ENCODE results near the gene ANKRD34A. TPM values are rescaled to one million over a fixed set of nuclear protein-coding genes. Genes with fewer than 3 reads are reported as not detected.
"Not testable (repeated sequence)": the region's sequence is repeated elsewhere in the genome, so short reads cannot be mapped to it uniquely, and the experiment has no call there.

ANKRD34A gene
- total RNA-seq, 1 experiment from 2014 or later: 2.8 TPM

- Histone ChIP-seq H3K4me1 (ENCODE audit: insufficient read depth, low read length) (peaks cover 13% of the 10 kb centered on the region), H3K4me3 (ENCODE audit: low read length) (peak overlapping the region; percentile 75), H2AFZ (ENCODE audit: low read length) (no peak overlapping the region), H3K4me2 (ENCODE audit: low read length) (peak overlapping the region; percentile 94), H3K27ac (ENCODE audit: low read length) (peak overlapping the region; percentile 83), H3K36me3 (ENCODE audit: low read depth, low read length) (peaks cover 16% of the 10 kb centered on the region), H3K9ac (ENCODE audit: low read length) (peak overlapping the region; percentile 97), H3K79me2 (ENCODE audit: low read length) (peaks cover 23% of the 10 kb centered on the region), H4K20me1 (ENCODE audit: low read length) (peaks cover 7% of the 10 kb centered on the region; the same call in 1 of the 2 replicates), H3K9me2 (replicated peaks; ENCODE audit: low read length) (no peaks in the 10 kb centered on the region), H3K27me3 (ENCODE audit: low read length) (no peaks in the 10 kb centered on the region), H3F3A (ENCODE audit: low read length, unreplicated experiment) (peaks cover 5% of the 10 kb centered on the region), H3K9me3 (ENCODE audit: low read length) (no peaks in the 10 kb centered on the region)
- ChIA-PET CTCF (interaction anchor here (1.0 to 1.4 kb wide), 2 partner anchors 31 to 35 kb away, joined by 6 to 8 read pairs; partner anchors contain the start of gene LIX1L), POLR2A (ENCODE audit: unreplicated experiment) (interaction anchor here (0.5 to 1.1 kb wide), 5 partner anchors 31 to 41 kb away, joined by 3 to 12 read pairs (median 5); partner anchors contain the start of genes ANKRD34A, ANKRD35, LIX1L and POLR3GL)
- TF ChIP-seq EZH2phosphoT487 (IDR thresholded peaks at IDR 0.05; ENCODE audit: borderline replicate concordance, low read length) (no peak), CTCF (conservative IDR thresholded peaks at IDR 0.05; ENCODE audit: low read depth, low read length) (no peak), EZH2 (IDR thresholded peaks at IDR 0.05; ENCODE audit: low read length, unreplicated experiment) (no peak)
- DNase-seq (no peak), ATAC-seq (peak; percentile 7)
- intact Hi-C loops (cut with micrococcal nuclease): loop anchor here (1.0 to 2.0 kb wide), 5 partner anchors 7 to 87 kb away; partner anchors contain the start of gene PIAS3
- TSS peak; percentile 74 for BruUV-seq (replicated peaks)
Observed at GRCh38 chr1:145926686-145927062, 37.7 kb downstream of the ANKRD34A start.

DNA sequence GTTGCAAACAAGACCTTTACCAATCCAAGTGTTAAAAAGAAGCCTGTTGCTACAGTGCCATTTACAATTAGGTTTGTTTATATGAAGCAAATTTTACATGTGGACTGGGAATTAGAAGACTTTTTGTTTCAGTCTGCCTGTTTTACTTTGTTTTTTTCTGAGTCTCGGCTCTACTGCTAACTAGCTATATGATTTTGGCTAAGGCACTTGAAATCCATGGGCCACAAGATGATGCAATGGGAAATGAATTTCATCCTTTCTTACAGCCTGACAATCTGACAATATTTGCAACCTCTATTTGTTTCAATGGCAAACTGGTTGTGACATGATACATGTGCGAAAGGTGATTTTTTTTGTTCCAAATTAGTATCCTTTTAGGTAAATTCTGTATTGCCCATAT lies 42.1 kb downstream of the ANKRD34A start:
- H3K9me2 ChIP-seq (replicated peaks; ENCODE audit: low read length): no peaks in the 10 kb centered on the region
- ATAC-seq: no peak
- intact Hi-C loops (cut with micrococcal nuclease): no loop called here
- DNase-seq: no peak
- no TSS peak for BruUV-seq (replicated peaks)
- H3K4me2 ChIP-seq (ENCODE audit: low read length): no peak overlapping the region
- ChIA-PET CTCF (interaction anchor here (0.6 kb wide), 1 partner anchor 9 kb away, joined by 3 read pairs; no protein-coding TSS in a partner anchor), POLR2A (ENCODE audit: unreplicated experiment) (no interaction called here)
- no peak overlapping the region for H3K4me3 ChIP-seq (ENCODE audit: low read length)
- peaks cover 23% of the 10 kb centered on the region for H3K4me1 ChIP-seq (ENCODE audit: insufficient read depth, low read length)
- peaks cover 29% of the 10 kb centered on the region for H3K79me2 ChIP-seq (ENCODE audit: low read length)
- no peaks in the 10 kb centered on the region for H3K27me3 ChIP-seq (ENCODE audit: low read length)
- TF ChIP-seq EZH2phosphoT487 (IDR thresholded peaks at IDR 0.05; ENCODE audit: borderline replicate concordance, low read length) (no peak), EZH2 (IDR thresholded peaks at IDR 0.05; ENCODE audit: low read length, unreplicated experiment) (no peak), CTCF (conservative IDR thresholded peaks at IDR 0.05; ENCODE audit: low read depth, low read length) (no peak)
- H3K9ac ChIP-seq (ENCODE audit: low read length): no peak overlapping the region
- peaks cover 16% of the 10 kb centered on the region for H3K36me3 ChIP-seq (ENCODE audit: low read depth, low read length)
- peaks cover 18% of the 10 kb centered on the region for H3F3A ChIP-seq (ENCODE audit: low read length, unreplicated experiment)
- no peak overlapping the region for H3K27ac ChIP-seq (ENCODE audit: low read length)
- H2AFZ ChIP-seq (ENCODE audit: low read length): no peak overlapping the region
- peaks cover 7% of the 10 kb centered on the region; the same call in 1 of the 2 replicates for H4K20me1 ChIP-seq (ENCODE audit: low read length)
- no peaks in the 10 kb centered on the region for H3K9me3 ChIP-seq (ENCODE audit: low read length)

DNA sequence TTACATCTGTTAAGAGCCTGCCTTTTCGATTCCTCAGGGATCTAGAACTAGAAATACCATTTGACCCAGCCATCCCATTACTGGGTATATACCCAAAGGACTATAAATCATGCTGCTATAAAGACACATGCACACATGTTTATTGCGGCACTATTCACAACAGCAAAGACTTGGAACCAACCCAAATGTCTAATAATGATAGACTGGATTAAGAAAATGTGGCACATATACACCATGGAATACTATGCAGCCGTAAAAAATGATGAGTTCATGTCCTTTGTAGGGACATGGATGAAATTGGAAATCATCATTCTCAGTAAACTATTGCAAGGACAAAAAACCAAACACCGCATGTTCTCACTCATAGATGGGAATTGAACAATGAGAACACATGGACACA lies 44.1 kb downstream of the ANKRD34A start:
- intact Hi-C loops (cut with micrococcal nuclease); H3K9me3 ChIP-seq (ENCODE audit: low read length); H4K20me1 ChIP-seq (ENCODE audit: low read length); ATAC-seq; BruUV-seq (replicated peaks); DNase-seq; H3K36me3 ChIP-seq (ENCODE audit: low read depth, low read length); H2AFZ ChIP-seq (ENCODE audit: low read length); POLR2A ChIA-PET (ENCODE audit: unreplicated experiment); CTCF ChIA-PET; H3K9me2 ChIP-seq (replicated peaks; ENCODE audit: low read length); H3K27ac ChIP-seq (ENCODE audit: low read length); H3K9ac ChIP-seq (ENCODE audit: low read length); H3K27me3 ChIP-seq (ENCODE audit: low read length): not testable (repeated sequence)
- Histone ChIP-seq H3K4me3 (ENCODE audit: low read length) (peak overlapping the region; percentile 81), H3F3A (ENCODE audit: low read length, unreplicated experiment) (peaks cover 18% of the 10 kb centered on the region), H3K4me1 (ENCODE audit: insufficient read depth, low read length) (peaks cover 24% of the 10 kb centered on the region), H3K79me2 (ENCODE audit: low read length) (peaks cover 15% of the 10 kb centered on the region), H3K4me2 (ENCODE audit: low read length) (peak overlapping the region; percentile 99)
